Measurements from ENCODE around the gene RHBDF1. TPM values are rescaled to one million over a fixed set of nuclear protein-coding genes. Genes with fewer than 3 reads are reported as not detected.
"Not testable (repeated sequence)": the region's sequence is repeated elsewhere in the genome, so short reads cannot be mapped to it uniquely, and the experiment has no call there.

RHBDF1 gene
- total RNA-seq, 1 donor from 2014 or later, result 27.3 TPM

GRCh38 chr16:38941-39892 lies 33.2 kb downstream of the RHBDF1 start:
- H3K4me1 Mint-ChIP-seq (ENCODE audit: unreplicated experiment), result peaks cover 6% of the 10 kb centered on the region
- H3K4me3 Mint-ChIP-seq, result no peak overlapping the region

DNA sequence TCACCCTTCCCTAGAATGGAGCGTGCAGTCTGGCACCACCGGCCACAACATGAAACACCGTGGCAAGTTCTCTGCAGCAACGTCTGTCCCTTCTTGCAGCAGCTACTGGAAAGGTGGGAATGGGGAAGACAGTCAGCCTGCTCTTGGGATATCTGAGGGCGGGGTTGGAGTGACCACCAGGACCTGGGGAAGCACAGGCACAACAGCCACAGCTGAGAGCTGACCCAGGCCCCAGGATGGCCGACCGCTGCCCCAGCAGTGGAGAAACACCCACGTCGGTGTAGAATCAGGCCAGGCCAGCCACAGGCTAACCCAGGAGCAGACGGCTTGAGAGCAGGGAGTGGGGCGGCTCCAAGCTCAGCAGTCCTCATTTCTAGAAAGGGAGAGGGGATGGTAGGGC lies 34.2 kb downstream of the RHBDF1 start:
- not testable (repeated sequence) for H3K4me1 Mint-ChIP-seq (ENCODE audit: unreplicated experiment); H3K4me3 Mint-ChIP-seq; H3K27ac Mint-ChIP-seq; H3K27me3 Mint-ChIP-seq; H3K9me3 Mint-ChIP-seq
- peaks cover 20% of the 10 kb centered on the region for H3K36me3 Mint-ChIP-seq
- DNase-seq (ENCODE audit: extremely low spot score, unreplicated experiment), result peak; percentile 62

More at GRCh38 chr16:38941-39892, 33.2 kb downstream of the RHBDF1 start:
- H3K9me3 Mint-ChIP-seq, result no peaks in the 10 kb centered on the region
- no peaks in the 10 kb centered on the region for H3K27me3 Mint-ChIP-seq
- no peak overlapping the region for H3K27ac Mint-ChIP-seq
- H3K36me3 Mint-ChIP-seq, result peaks cover 21% of the 10 kb centered on the region
- peak; percentile 51 for DNase-seq (ENCODE audit: extremely low spot score, unreplicated experiment)
- TF ChIP-seq CTCF (conservative IDR thresholded peaks at IDR 0.05), result no peak

- Mint-ChIP-seq H3K36me3 (peaks cover 13% of the 10 kb centered on the region), H3K4me1 (ENCODE audit: unreplicated experiment) (peaks cover 7% of the 10 kb centered on the region), H3K27me3 (no peaks in the 10 kb centered on the region), H3K27ac (no peak overlapping the region), H3K9me3 (no peaks in the 10 kb centered on the region), H3K4me3 (no peak overlapping the region)
- TF ChIP-seq CTCF (conservative IDR thresholded peaks at IDR 0.05), result no peak
- no peak for DNase-seq (ENCODE audit: extremely low spot score, unreplicated experiment)
These were observed 34.9 kb downstream of the RHBDF1 start for GRCh38 chr16:37511-37910.

- no peak overlapping the region for H3K27ac Mint-ChIP-seq
- no peak for TF ChIP-seq CTCF (conservative IDR thresholded peaks at IDR 0.05)
These were observed 36.0 kb downstream of the RHBDF1 start for GRCh38 chr16:36336-36984.

GRCh38 chr16:35678-36305 lies 36.6 kb downstream of the RHBDF1 start:
- Mint-ChIP-seq H3K9me3 (no peaks in the 10 kb centered on the region), H3K4me3 (no peak overlapping the region), H3K4me1 (ENCODE audit: unreplicated experiment) (peaks cover 7% of the 10 kb centered on the region), H3K27me3 (no peaks in the 10 kb centered on the region), H3K36me3 (peaks cover 5% of the 10 kb centered on the region), H3K27ac (no peak overlapping the region)
- DNase-seq (ENCODE audit: extremely low spot score, unreplicated experiment), result peak; percentile 60
- no peak for TF ChIP-seq CTCF (conservative IDR thresholded peaks at IDR 0.05)

More at GRCh38 chr16:36336-36984, 36.0 kb downstream of the RHBDF1 start:
- Mint-ChIP-seq H3K9me3 (no peaks in the 10 kb centered on the region), H3K4me1 (ENCODE audit: unreplicated experiment) (peaks cover 7% of the 10 kb centered on the region), H3K27me3 (no peaks in the 10 kb centered on the region), H3K4me3 (no peak overlapping the region), H3K36me3 (peaks cover 5% of the 10 kb centered on the region)
- DNase-seq (ENCODE audit: extremely low spot score, unreplicated experiment), result peak; percentile 50

Measured in type B pancreatic cell (in vitro differentiated cells).